DND-41 (cell line): ENCODE results near the gene SYNDIG1.

Source experiments
- EZH2 ChIP-seq: IDR thresholded peaks from 3 replicates; pipeline ENCODE4 v1.6.1; 2012; ENCODE audit warnings: borderline replicate concordance, low read depth, mild to moderate bottlenecking, moderate library complexity, low read length, inconsistent platforms; ENCODE audit not compliant: severe bottlenecking
- TF ChIP-seq, protein P1 (sequence below): IDR thresholded peaks from 2 replicates; pipeline ENCODE4 v1.5.1; 2012; ENCODE audit warnings: borderline replicate concordance, low read length, moderate library complexity, mild to moderate bottlenecking; ENCODE audit not compliant: poor library complexity, severe bottlenecking; ENCODE audit errors: extremely low read depth

DNA sequence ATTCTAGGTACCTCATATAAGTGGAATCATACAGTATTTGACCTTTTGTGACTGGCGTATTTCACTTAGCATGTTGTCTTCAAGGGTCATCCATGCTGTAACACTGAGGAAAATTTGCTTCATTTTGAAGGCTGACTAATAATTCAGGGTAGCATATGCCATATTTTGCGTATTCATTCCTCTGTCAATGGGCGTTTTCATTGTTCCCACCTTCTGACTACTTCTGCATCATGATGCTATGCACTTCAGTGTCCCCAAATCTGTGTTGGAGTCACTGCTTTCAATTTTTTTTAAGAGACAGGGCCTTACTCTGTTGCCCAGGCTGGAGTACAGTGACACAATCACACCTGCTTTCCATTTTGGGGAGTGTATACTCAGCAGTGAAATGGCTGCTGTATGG is 51.6 kb downstream of the SYNDIG1 start:
- TF ChIP-seq, protein P1, sequence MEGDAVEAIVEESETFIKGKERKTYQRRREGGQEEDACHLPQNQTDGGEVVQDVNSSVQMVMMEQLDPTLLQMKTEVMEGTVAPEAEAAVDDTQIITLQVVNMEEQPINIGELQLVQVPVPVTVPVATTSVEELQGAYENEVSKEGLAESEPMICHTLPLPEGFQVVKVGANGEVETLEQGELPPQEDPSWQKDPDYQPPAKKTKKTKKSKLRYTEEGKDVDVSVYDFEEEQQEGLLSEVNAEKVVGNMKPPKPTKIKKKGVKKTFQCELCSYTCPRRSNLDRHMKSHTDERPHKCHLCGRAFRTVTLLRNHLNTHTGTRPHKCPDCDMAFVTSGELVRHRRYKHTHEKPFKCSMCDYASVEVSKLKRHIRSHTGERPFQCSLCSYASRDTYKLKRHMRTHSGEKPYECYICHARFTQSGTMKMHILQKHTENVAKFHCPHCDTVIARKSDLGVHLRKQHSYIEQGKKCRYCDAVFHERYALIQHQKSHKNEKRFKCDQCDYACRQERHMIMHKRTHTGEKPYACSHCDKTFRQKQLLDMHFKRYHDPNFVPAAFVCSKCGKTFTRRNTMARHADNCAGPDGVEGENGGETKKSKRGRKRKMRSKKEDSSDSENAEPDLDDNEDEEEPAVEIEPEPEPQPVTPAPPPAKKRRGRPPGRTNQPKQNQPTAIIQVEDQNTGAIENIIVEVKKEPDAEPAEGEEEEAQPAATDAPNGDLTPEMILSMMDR, result no peak
- no peak for TF ChIP-seq EZH2
